HG03196 (cell line): ENCODE data around the gene FAM76B.

Source experiments
- ATAC-seq: cut with Tn5 transposase; IDR thresholded peaks from one replicate; pipeline ENCODE4 v1.9.1; 2021; ENCODE audit not compliant: unreplicated experiment

Gene FAM76B

DNA sequence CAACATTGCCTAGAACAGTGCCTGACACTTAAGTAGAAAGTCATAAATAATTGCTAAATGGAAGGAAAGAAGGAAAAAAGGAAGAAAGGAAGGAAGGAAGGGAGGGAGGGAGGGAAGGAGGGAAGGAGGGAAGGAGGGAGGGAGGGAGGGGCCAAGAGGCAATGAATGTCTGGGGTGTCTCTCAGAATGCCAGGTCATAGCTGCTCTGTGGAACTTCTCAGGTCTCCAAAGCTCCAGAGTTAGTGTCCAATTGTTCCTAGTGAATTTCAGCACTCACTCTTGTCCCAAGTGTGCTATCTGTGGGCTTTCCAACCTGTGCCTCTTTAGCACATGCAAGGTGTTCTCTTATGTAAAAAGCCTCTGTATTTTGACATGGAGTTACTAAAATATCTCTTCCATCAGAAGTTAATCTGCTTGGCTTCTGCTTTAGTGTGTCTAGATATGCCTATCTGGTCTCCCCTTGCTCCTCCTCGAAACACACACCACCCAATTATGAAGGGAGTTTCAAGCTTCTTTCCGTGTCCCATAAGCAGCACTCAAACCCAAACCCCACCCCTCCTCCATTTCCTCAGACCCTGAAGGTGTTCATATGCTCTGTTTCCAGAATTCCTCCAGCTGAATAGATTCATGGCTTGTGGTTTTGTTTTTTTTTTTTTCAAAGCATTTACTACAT is 56.5 kb downstream of the FAM76B start:
- ATAC-seq = no peak

GRCh38 chr11:95729462-95729861 is 60.1 kb downstream of the FAM76B start:
- no peak for ATAC-seq

DNA sequence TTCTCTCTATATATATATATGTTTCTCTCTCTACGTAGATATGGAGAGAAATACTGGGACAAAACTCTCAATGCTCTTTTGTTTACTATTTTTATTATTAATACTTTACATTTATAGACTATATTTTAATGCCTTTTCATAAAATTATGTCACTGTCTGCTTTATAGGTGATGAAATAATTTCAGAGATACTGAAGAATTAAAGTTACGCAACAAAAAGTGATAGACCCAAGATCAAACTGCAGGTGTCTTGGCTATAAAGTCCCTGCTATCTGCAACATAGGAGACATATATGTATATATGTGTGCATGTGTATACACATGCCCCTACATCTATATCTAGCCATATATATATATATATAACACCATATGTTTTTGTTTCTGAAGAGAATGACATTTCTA is 60.8 kb downstream of the FAM76B start:
- ATAC-seq = no peak

DNA sequence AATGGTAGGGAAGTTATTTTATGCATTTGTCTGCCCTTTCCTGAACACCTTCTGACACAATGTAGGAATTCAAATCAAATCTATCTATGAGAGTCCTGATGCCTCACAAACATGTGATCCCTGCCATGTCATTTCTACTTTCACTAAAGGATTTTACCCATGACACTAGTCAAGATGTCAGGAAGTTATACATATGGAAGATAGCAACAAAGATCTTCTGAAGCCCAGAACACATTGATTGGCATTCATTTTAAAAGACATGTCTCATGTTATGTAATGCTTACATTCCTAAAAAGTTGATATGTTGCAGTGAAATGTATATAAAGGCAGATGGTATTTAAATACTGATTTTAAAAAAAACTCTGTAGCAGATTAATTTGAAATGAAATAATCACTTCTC is 61.5 kb downstream of the FAM76B start:
- ATAC-seq = no peak

GRCh38 chr11:95727620-95728019 is 62.0 kb downstream of the FAM76B start:
- ATAC-seq = no peak

DNA sequence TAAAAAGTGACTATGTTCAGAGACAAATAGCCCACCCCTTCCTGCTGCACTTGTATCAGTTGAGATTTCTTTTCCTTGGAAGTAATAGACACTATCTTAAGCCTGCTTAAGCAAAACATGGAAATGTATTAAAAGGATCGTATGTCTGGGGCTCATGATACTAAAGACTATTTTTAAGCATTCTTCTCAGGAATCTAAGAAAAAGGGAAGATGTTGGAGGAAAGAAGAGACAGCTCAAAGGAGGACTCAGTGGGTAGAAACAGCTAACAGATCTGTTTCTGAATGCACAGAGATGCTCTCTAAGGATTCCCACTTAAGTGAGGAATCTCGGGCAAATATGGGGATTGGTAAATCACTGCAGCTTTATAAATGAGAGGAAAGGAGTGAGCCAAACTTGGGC is 62.5 kb downstream of the FAM76B start:
- no peak for ATAC-seq

DNA sequence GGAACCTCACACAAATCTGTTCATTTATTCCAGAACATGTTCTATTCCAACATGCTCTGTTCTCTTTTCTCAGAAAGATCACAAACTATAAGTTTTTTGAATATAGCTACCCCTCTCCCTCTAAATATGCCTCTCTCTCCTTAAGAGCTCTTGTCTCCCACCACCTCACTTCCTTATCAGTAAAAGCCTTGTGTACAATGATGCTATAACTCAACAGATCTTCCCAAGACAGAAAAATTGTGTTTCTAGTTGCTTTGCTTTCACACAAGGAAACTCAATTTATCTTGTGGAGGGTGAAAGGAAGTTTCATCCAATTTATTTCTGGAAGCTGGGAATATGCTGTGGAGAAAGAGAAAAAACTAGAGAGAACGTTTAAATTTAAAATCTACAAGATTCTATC is 64.4 kb downstream of the FAM76B start:
- no peak for ATAC-seq

DNA sequence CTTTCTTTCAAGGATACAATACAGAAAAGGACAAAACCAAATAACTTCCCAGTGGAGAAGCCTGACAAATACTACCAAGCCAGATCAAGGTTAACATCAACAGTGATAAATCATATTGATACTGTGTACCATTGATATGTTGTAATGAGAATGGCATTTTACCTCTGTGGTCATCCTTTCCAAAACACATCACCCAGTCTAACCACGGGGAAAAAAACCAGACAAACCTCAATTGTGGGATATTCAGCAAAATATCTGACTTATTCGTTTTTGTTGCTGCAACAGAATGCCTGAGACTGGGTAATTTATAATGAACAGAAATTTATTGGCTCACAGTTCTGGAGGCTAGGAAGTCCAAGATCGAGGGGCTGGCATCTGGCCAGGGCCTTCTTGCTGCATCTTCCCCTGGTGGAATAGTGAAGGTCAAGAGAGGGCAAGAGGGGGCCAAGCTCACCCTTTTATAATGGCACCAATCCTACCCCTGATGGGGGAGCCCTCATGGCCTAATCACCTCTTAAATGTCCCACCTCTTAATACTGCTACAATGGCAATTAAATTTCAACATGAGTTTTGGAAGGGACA is 66.1 kb downstream of the FAM76B start:
- no peak for ATAC-seq

- no peak for ATAC-seq
These were observed 69.4 kb downstream of the FAM76B start for GRCh38 chr11:95720195-95720594.
